Neuron (in vitro differentiated cells): ENCODE data around the gene FUS.

Experiments used
- H2AFZ ChIP-seq: one replicate; pipeline ENCODE4 v1.6.1; 2013; ENCODE audit warnings: low read depth, mild to moderate bottlenecking, inconsistent platforms, low read length, moderate library complexity
- H3K27me3 ChIP-seq: one replicate; pipeline ENCODE4 v1.6.1; 2013; ENCODE audit warnings: low read length; ENCODE audit not compliant: insufficient read depth
- H3K36me3 ChIP-seq: one replicate; pipeline ENCODE4 v1.6.1; 2013; ENCODE audit warnings: low read length; ENCODE audit not compliant: insufficient read depth
- H3K4me1 ChIP-seq: one replicate; pipeline ENCODE4 v1.6.1; 2013; ENCODE audit warnings: low read length; ENCODE audit not compliant: insufficient read depth
- H3K4me3 ChIP-seq: 2 replicates; pipeline ENCODE4 v1.5.1; 2013; ENCODE audit warnings: mild to moderate bottlenecking, low read length, moderate library complexity
- H3K9me3 ChIP-seq: one replicate; pipeline ENCODE4 v1.6.1; 2013; ENCODE audit warnings: low read length

FUS gene

GRCh38 chr16:31179747-31180459 is at the start of gene FUS:
FUS (plus strand) TSS chr16:31180139; CDS start chr16:31180215, 76 bp downstream.
- Histone ChIP-seq H3K4me3 (peak within 1 kb of the TSS; percentile 65), H2AFZ (peak within 1 kb of the TSS; percentile 64), H3K4me1 (peaks cover 30% of the 10 kb centered on the region), H3K36me3 (peaks cover 27% of the 10 kb centered on the region), H3K27me3 (no peaks in the 10 kb centered on the region), H3K9me3 (no peaks in the 10 kb centered on the region)

GRCh38 chr16:31130336-31130891 is 49.5 kb upstream of the FUS start:
- Histone ChIP-seq H3K4me1 (peaks cover 12% of the 10 kb centered on the region), H3K4me3 (no peak overlapping the region), H2AFZ (no peak overlapping the region), H3K36me3 (peaks cover 39% of the 10 kb centered on the region), H3K9me3 (no peaks in the 10 kb centered on the region), H3K27me3 (no peaks in the 10 kb centered on the region)

GRCh38 chr16:31130899-31131298 is 49.0 kb upstream of the FUS start:
- peaks cover 39% of the 10 kb centered on the region for H3K36me3 ChIP-seq
- no peaks in the 10 kb centered on the region for H3K9me3 ChIP-seq
- H2AFZ ChIP-seq: no peak overlapping the region
- no peaks in the 10 kb centered on the region for H3K27me3 ChIP-seq
- H3K4me3 ChIP-seq: no peak overlapping the region
- peaks cover 12% of the 10 kb centered on the region for H3K4me1 ChIP-seq

- Histone ChIP-seq H3K4me1 (peaks cover 12% of the 10 kb centered on the region), H3K36me3 (peaks cover 39% of the 10 kb centered on the region), H2AFZ (no peak overlapping the region), H3K27me3 (no peaks in the 10 kb centered on the region), H3K9me3 (no peaks in the 10 kb centered on the region), H3K4me3 (no peak overlapping the region)
These were observed 48.5 kb upstream of the FUS start for GRCh38 chr16:31131416-31131815.

GRCh38 chr16:31131841-31132271 is 48.1 kb upstream of the FUS start:
- H3K4me1 ChIP-seq: peaks cover 12% of the 10 kb centered on the region
- no peak overlapping the region for H3K4me3 ChIP-seq
- H3K36me3 ChIP-seq: peaks cover 38% of the 10 kb centered on the region
- no peaks in the 10 kb centered on the region for H3K27me3 ChIP-seq
- no peaks in the 10 kb centered on the region for H3K9me3 ChIP-seq
- no peak overlapping the region for H2AFZ ChIP-seq

GRCh38 chr16:31132303-31132979 is 47.5 kb upstream of the FUS start:
- H2AFZ ChIP-seq: no peak overlapping the region
- no peaks in the 10 kb centered on the region for H3K27me3 ChIP-seq
- H3K4me3 ChIP-seq: no peak overlapping the region
- no peaks in the 10 kb centered on the region for H3K9me3 ChIP-seq
- peaks cover 12% of the 10 kb centered on the region for H3K4me1 ChIP-seq
- peaks cover 32% of the 10 kb centered on the region for H3K36me3 ChIP-seq

- Histone ChIP-seq H3K36me3 (peaks cover 27% of the 10 kb centered on the region), H2AFZ (no peak overlapping the region), H3K27me3 (no peaks in the 10 kb centered on the region), H3K4me3 (no peak overlapping the region), H3K4me1 (peaks cover 12% of the 10 kb centered on the region), H3K9me3 (no peaks in the 10 kb centered on the region)
These were observed 46.9 kb upstream of the FUS start for GRCh38 chr16:31133046-31133501.

GRCh38 chr16:31134091-31134571 is 45.8 kb upstream of the FUS start:
- Histone ChIP-seq H3K27me3 (no peaks in the 10 kb centered on the region), H3K4me3 (no peak overlapping the region), H3K4me1 (peaks cover 12% of the 10 kb centered on the region), H3K36me3 (peaks cover 27% of the 10 kb centered on the region), H2AFZ (no peak overlapping the region), H3K9me3 (no peaks in the 10 kb centered on the region)

GRCh38 chr16:31134625-31135534 is 45.1 kb upstream of the FUS start:
- Histone ChIP-seq H3K27me3 (no peaks in the 10 kb centered on the region), H3K9me3 (no peaks in the 10 kb centered on the region), H2AFZ (no peak overlapping the region), H3K36me3 (peaks cover 23% of the 10 kb centered on the region), H3K4me3 (no peak overlapping the region), H3K4me1 (peaks cover 12% of the 10 kb centered on the region)

GRCh38 chr16:31135535-31136286 is 44.2 kb upstream of the FUS start, which contains the start of gene PRSS8:
PRSS8 (minus strand) TSS chr16:31135727; CDS start chr16:31135498, 229 bp downstream.
- peaks cover 12% of the 10 kb centered on the region for H3K4me1 ChIP-seq
- peaks cover 16% of the 10 kb centered on the region for H3K36me3 ChIP-seq
- H2AFZ ChIP-seq: no peak within 1 kb of the TSS
- no peaks in the 10 kb centered on the region for H3K27me3 ChIP-seq
- H3K9me3 ChIP-seq: no peaks in the 10 kb centered on the region
- H3K4me3 ChIP-seq: no peak within 1 kb of the TSS

GRCh38 chr16:31136287-31136662 is 43.7 kb upstream of the FUS start:
- H3K27me3 ChIP-seq: no peaks in the 10 kb centered on the region
- no peak overlapping the region for H3K4me3 ChIP-seq
- H2AFZ ChIP-seq: no peak overlapping the region
- H3K4me1 ChIP-seq: peaks cover 13% of the 10 kb centered on the region
- peaks cover 12% of the 10 kb centered on the region for H3K36me3 ChIP-seq
- H3K9me3 ChIP-seq: no peaks in the 10 kb centered on the region
